HCT116 (cell line): ENCODE measurements around the gene HSPA1A. TPM values are rescaled to one million over a fixed set of nuclear protein-coding genes. Genes with fewer than 3 reads are reported as not detected.

Experiments used
- ATAC-seq: fragments of 200-7000 bp; cut with Tn5 transposase; 2 replicates; pipeline ENCODE4 v1.9.1; 2020; ENCODE audit warnings: mild to moderate bottlenecking, moderate library complexity
- BruUV-seq: library from RNA; stranded (reverse); fragments of 400-500 nt; replicated peaks from 2 replicates; lab custom pipeline; 2021; lab: Mats Ljungman, UMichigan
- CTCF ChIA-PET: fragments of 300-600 bp; sonication (Branson Sonifier 250); formaldehyde crosslinking; loops from one replicate; lab custom pipeline; 2021; ENCODE audit warnings: antibody characterized with exemption; lab: Charles Lee
- POLR2A ChIA-PET: fragments of 300-600, 350-600 bp; sonication (Branson Sonifier 250); formaldehyde crosslinking; loops from one replicate; lab custom pipeline; 2021; ENCODE audit warnings: antibody characterized with exemption; lab: Charles Lee
- RAD21 ChIA-PET, 2 experiments: fragments of 300-600 bp; sonication (Branson Sonifier 250); formaldehyde crosslinking; loops; one replicate each; lab custom pipeline; 2023; ENCODE audit warnings: low total read pairs in 2 of 2; ENCODE audit not compliant: uncharacterized antibody in 2 of 2, unreplicated experiment in 2 of 2, low non-redundant PET in 1 of 2; lab: Charles Lee
- DNase-seq: peaks from one replicate; pipeline ENCODE4 v3.0.0-alpha.2; 2010; ENCODE audit warnings: low read depth, low spot score
- H2AFZ ChIP-seq: fragments of 200-600 bp; shearing (Covaris generic), sonication (generic); 2 replicates; pipeline ENCODE4 v1.6.1; 2017; ENCODE audit warnings: low read depth, mixed run types, mixed read lengths, antibody characterized with exemption, low read length; ENCODE audit not compliant: poor library complexity, severe bottlenecking
- H3K27ac ChIP-seq: 2 replicates; pipeline ENCODE4 v1.5.1; 2012; ENCODE audit warnings: low read depth, low read length
- H3K27me3 ChIP-seq: fragments of 200-600 bp; sonication (generic); 2 replicates; pipeline ENCODE4 v1.6.1; 2016; ENCODE audit warnings: mixed run types, low read length, mixed read lengths; ENCODE audit not compliant: insufficient read depth
- H3K36me3 ChIP-seq, 2 experiments: fragments of 200-500 bp in 1 of 2; fragments of 200-600 bp in 1 of 2; sonication (Bioruptor generic) in 1 of 2; sonication (generic) in 1 of 2; 2 replicates each; pipeline versions ENCODE4 v1.5.1 to v1.6.1; 2014 to 2016; ENCODE audit warnings: low read length in 2 of 2, inconsistent platforms in 1 of 2, mixed read lengths in 1 of 2, mixed run types in 1 of 2; ENCODE audit not compliant: insufficient read depth in 2 of 2, control insufficient read depth in 1 of 2
- H3K4me1 ChIP-seq, 2 experiments: fragments of 200-600 bp in 1 of 2; sonication (generic) in 1 of 2; 2 replicates each; pipeline versions ENCODE4 v1.5.1 to v1.6.1; 2012 to 2017; ENCODE audit warnings: low read length in 2 of 2, inconsistent platforms in 1 of 2, mild to moderate bottlenecking in 1 of 2, mixed read lengths in 1 of 2, mixed run types in 1 of 2, moderate library complexity in 1 of 2; ENCODE audit not compliant: insufficient read depth in 2 of 2, control insufficient read depth in 1 of 2
- H3K4me2 ChIP-seq: fragments of 200-600 bp; sonication (generic); 2 replicates; pipeline ENCODE4 v1.6.1; 2017; ENCODE audit warnings: mixed run types, low read length, mixed read lengths
- H3K4me3 ChIP-seq, 2 experiments: fragments of 200-600 bp in 1 of 2; sonication (generic) in 1 of 2; replicated peaks in 1 of 2; 2 replicates each; pipeline ENCODE4 v1.5.1; 2011 to 2016; ENCODE audit warnings: low read length in 2 of 2, control low read depth in 1 of 2, low read depth in 1 of 2, mild to moderate bottlenecking in 1 of 2, mixed read lengths in 1 of 2, mixed run types in 1 of 2
- H3K79me2 ChIP-seq: fragments of 200-600 bp; sonication (generic); 2 replicates; pipeline ENCODE4 v1.6.1; 2017; ENCODE audit warnings: mild to moderate bottlenecking, mixed run types, low read length, moderate library complexity, mixed read lengths; ENCODE audit not compliant: insufficient read depth
- H3K9ac ChIP-seq: fragments of 200-600 bp; sonication (generic); 2 replicates; pipeline ENCODE4 v1.6.1; 2016; ENCODE audit warnings: low read length, mixed read lengths
- H3K9me2 ChIP-seq: fragments of 200-600 bp; sonication (generic), shearing (Covaris generic); 2 replicates; pipeline ENCODE4 v1.6.1; 2017; ENCODE audit warnings: mixed run types, mild to moderate bottlenecking, moderate library complexity; ENCODE audit not compliant: insufficient read depth
- H3K9me3 ChIP-seq, 2 experiments: fragments of 200-500 bp in 1 of 2; fragments of 200-600 bp in 1 of 2; sonication (Bioruptor generic) in 1 of 2; sonication (generic) in 1 of 2; 2 replicates each; pipeline ENCODE4 v1.6.1; 2014 to 2017; ENCODE audit warnings: low read length in 2 of 2, mixed read lengths in 2 of 2, inconsistent platforms in 1 of 2, low read depth in 1 of 2, mild to moderate bottlenecking in 1 of 2, mixed run types in 1 of 2, moderate library complexity in 1 of 2; ENCODE audit not compliant: control insufficient read depth in 1 of 2, insufficient read depth in 1 of 2
- H4K20me1 ChIP-seq: fragments of 200-600 bp; sonication (generic), shearing (Covaris generic); 2 replicates; pipeline ENCODE4 v1.6.1; 2017; ENCODE audit warnings: mixed run types, mild to moderate bottlenecking, moderate library complexity; ENCODE audit not compliant: insufficient read depth
- ELF1 ChIP-seq: IDR thresholded peaks from 2 replicates; pipeline ENCODE4 v1.6.1; 2012; ENCODE audit warnings: low read depth, borderline replicate concordance
- JUND ChIP-seq: IDR thresholded peaks from 2 replicates; pipeline ENCODE4 v1.6.1; 2012
- POLR2AphosphoS5 ChIP-seq: IDR thresholded peaks from 2 replicates; pipeline ENCODE4 v1.6.1; 2011; ENCODE audit warnings: mild to moderate bottlenecking, low read depth, low read length, moderate library complexity
- REST ChIP-seq: IDR thresholded peaks from 2 replicates; pipeline ENCODE4 v1.6.1; 2012; ENCODE audit warnings: low read depth
- YY1 ChIP-seq: IDR thresholded peaks from 2 replicates; pipeline ENCODE4 v1.6.1; 2011; ENCODE audit warnings: low read length, low read depth, moderate library complexity, mild to moderate bottlenecking; ENCODE audit not compliant: insufficient replicate concordance; ENCODE audit errors: extremely low read depth
- intact Hi-C: fragments of 100-400 bp; cut with micrococcal nuclease; formaldehyde crosslinking; loops from 2 replicates; pipeline ENCODE4 v1.10.0; 2022
- total RNA-seq: library from RNA; stranded (reverse); gene quantifications from one replicate; pipeline ENCODE4 v1.2.1, GENCODE V29; 2021; ENCODE audit not compliant: unreplicated experiment
- TF ChIP-seq, protein P1 (sequence below): IDR thresholded peaks from 2 replicates; pipeline ENCODE4 v1.6.1; 2011; ENCODE audit warnings: mild to moderate bottlenecking, low read length, moderate library complexity; ENCODE audit not compliant: insufficient replicate concordance; ENCODE audit errors: extremely low read depth
- TF ChIP-seq, protein P2 (sequence below), 3 experiments: fragments of 200-600 bp in 1 of 3; sonication (generic) in 1 of 3; IDR thresholded peaks in 2 of 3; conservative IDR thresholded peaks in 1 of 3; 2 replicates each; pipeline ENCODE4 v1.5.1; 2012 to 2017; ENCODE audit warnings: low read depth in 2 of 3, low read length in 2 of 3, antibody characterized with exemption in 1 of 3, borderline replicate concordance in 1 of 3, control low read depth in 1 of 3, mild to moderate bottlenecking in 1 of 3, mixed read lengths in 1 of 3, mixed run types in 1 of 3, moderate library complexity in 1 of 3; ENCODE audit not compliant: insufficient read depth in 1 of 3

The HSPA1A gene
- total RNA-seq, 1 experiment from 2014 or later = 5.0 TPM

DNA sequence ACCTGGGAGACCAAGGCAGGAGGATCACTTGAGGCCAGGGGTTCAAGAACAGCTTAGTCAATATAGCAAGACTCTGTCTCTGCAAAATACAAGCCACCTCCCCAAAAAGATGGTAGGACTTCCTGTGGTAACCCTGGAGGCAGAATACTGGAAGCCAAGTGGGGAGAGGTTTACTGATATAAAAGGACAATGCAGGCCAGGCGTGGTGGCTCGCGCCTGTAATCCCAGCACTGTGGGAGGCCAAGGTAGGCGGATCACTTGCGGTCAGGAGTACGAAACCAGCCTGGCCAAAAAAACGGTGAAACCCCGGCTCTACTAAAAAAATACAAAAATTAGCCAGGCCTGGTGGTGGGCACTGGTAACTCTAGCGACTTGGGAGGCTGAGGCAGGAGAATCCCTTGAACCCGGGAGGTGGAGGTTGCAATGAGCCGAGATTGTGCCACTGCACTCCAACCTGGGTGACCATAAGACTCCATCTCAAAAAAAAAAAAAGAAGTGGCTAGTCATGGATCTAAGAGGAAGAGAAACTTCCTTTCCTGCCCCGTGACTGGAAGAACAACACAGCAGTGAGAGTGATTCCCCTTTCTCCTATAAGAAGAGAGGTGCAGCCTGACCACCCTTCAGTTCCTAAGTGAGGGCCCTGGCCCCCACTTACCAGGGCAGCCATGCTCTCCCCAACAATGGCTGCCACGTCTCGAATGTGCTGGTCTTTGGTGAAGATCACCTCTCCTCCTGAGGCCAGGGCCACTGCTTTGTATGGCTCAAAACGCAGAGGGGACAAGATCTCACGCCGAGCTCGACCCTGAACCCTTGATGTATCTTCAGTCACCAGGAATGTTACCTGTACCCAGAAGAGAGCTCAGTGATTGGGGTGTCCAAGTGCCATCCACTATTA lies 46.7 kb upstream of the HSPA1A start (continued):
- no peak for TF ChIP-seq REST
- no peak for TF ChIP-seq POLR2AphosphoS5
- TF ChIP-seq JUND = no peak

DNA sequence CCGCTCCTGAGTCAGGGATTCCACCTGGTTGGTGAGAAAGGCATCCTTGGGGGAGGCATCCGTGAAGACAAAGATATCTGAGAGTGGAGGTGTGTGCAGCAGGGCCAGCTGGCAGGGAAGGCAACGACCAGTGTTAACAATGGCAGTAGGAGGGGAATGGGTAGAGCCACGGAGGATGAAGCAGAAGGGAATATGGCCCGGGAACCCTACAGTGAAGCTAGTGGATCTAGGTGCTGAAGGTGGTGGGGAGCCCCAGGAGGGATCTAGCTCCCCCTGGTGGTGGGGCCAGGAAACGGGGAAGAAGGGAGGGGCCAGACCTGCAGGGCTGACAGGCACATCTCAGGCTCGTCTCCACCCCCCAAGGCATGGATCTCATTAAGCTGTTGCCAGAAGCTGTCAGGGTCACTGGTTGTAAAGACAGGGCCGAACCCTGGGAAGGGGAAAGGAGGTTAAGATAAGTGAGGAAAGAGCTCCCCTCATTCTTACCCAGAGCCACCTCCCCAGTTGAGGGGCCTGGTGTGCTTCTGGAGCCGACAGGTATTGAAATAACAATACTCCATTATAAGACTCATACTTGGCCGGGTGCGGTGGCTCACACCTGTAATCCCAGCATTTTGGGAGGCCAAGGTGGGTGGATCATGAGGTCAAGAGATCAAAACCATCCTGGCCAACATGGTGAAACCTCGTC lies 45.5 kb upstream of the HSPA1A start:
- H3K4me1 ChIP-seq = peaks cover 17 to 38% of the 10 kb centered on the region in 2 experiments
- CTCF ChIA-PET = interaction anchor here (0.6 to 2.2 kb wide), 24 partner anchors 8 to 153 kb away, joined by 3 to 25 read pairs (median 5); partner anchors contain the start of genes ABHD16A, BAG6, DDAH2 and EHMT2
- no peaks in the 10 kb centered on the region for H3K9me3 ChIP-seq
- peak; percentile 86 for ATAC-seq
- H3K9ac ChIP-seq = no peak overlapping the region
- RAD21 ChIA-PET = interaction anchor here (1.0 to 1.4 kb wide), 4 partner anchors 31 to 90 kb away, joined by 3 to 6 read pairs (median 3); no protein-coding TSS in a partner anchor
- TF ChIP-seq ELF1 (no peak), YY1 (no peak)
- TF ChIP-seq, protein P1, sequence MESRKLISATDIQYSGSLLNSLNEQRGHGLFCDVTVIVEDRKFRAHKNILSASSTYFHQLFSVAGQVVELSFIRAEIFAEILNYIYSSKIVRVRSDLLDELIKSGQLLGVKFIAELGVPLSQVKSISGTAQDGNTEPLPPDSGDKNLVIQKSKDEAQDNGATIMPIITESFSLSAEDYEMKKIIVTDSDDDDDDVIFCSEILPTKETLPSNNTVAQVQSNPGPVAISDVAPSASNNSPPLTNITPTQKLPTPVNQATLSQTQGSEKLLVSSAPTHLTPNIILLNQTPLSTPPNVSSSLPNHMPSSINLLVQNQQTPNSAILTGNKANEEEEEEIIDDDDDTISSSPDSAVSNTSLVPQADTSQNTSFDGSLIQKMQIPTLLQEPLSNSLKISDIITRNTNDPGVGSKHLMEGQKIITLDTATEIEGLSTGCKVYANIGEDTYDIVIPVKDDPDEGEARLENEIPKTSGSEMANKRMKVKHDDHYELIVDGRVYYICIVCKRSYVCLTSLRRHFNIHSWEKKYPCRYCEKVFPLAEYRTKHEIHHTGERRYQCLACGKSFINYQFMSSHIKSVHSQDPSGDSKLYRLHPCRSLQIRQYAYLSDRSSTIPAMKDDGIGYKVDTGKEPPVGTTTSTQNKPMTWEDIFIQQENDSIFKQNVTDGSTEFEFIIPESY = no peak
- TF ChIP-seq, protein P2, sequence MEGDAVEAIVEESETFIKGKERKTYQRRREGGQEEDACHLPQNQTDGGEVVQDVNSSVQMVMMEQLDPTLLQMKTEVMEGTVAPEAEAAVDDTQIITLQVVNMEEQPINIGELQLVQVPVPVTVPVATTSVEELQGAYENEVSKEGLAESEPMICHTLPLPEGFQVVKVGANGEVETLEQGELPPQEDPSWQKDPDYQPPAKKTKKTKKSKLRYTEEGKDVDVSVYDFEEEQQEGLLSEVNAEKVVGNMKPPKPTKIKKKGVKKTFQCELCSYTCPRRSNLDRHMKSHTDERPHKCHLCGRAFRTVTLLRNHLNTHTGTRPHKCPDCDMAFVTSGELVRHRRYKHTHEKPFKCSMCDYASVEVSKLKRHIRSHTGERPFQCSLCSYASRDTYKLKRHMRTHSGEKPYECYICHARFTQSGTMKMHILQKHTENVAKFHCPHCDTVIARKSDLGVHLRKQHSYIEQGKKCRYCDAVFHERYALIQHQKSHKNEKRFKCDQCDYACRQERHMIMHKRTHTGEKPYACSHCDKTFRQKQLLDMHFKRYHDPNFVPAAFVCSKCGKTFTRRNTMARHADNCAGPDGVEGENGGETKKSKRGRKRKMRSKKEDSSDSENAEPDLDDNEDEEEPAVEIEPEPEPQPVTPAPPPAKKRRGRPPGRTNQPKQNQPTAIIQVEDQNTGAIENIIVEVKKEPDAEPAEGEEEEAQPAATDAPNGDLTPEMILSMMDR (IDR thresholded peaks at IDR 0.05 in 2 of 3, conservative IDR thresholded peaks at IDR 0.05 in 1 of 3; ENCODE audit: borderline replicate concordance in 1 of 3, insufficient read depth in 1 of 3, low read depth in 2 of 3, low read length in 2 of 3) = peak in 2 of 3 experiments; percentile 95 to 97; a peak in 4 of 6 replicates
- TF ChIP-seq, all 23 proteins: peak for 1
- no peak overlapping the region for H3K27ac ChIP-seq
- H3K36me3 ChIP-seq = no peaks in the 10 kb centered on the region
- no peaks in the 10 kb centered on the region for H3K79me2 ChIP-seq
- no peaks in the 10 kb centered on the region for H3K27me3 ChIP-seq
- intact Hi-C loops = loop anchor here (1.0 to 5.0 kb wide), 2 partner anchors 90 to 1027 kb away; no protein-coding TSS in a partner anchor
- DNase-seq = peak; percentile 42
- no TSS peak for BruUV-seq
- no peak overlapping the region for H2AFZ ChIP-seq
- no peaks in the 10 kb centered on the region for H4K20me1 ChIP-seq
- POLR2A ChIA-PET = interaction anchor here (0.7 to 2.1 kb wide), 6 partner anchors 32 to 60 kb away, joined by 3 to 18 read pairs (median 4); partner anchors contain the start of genes CLIC1, HSPA1B and LY6G6D
- H3K9me2 ChIP-seq = no peaks in the 10 kb centered on the region
- peak overlapping the region; percentile 14; the same call in 1 of the 2 replicates for H3K4me2 ChIP-seq
- H3K4me3 ChIP-seq = no peak overlapping the region
